K562 (cell line): Measurements from ENCODE around the gene ST8SIA4. TPM values are rescaled to one million over a fixed set of nuclear protein-coding genes. Genes with fewer than 3 reads are reported as not detected.

Experiments
- ATAC-seq: fragments of 200-7000 bp; cut with Tn5 transposase; 3 replicates; pipeline ENCODE4 v1.9.1; 2020; ENCODE audit warnings: moderate library complexity
- BruUV-seq: library from RNA; stranded (reverse); fragments of 400-500 nt; replicated peaks from 2 replicates; lab custom pipeline; 2021; lab: Mats Ljungman, UMichigan
- CTCF ChIA-PET: fragments of 300-600 bp; formaldehyde crosslinking; extraction: SDS; loops from one replicate; lab custom pipeline; 2021; ENCODE audit warnings: low intra/inter-chr PET ratio; lab: Yijun Ruan, JAX
- POLR2A ChIA-PET: fragments of 300-600, 350-650 bp; sonication (Branson Sonifier 250); formaldehyde crosslinking; extraction: SDS; loops from one replicate; lab custom pipeline; 2021; ENCODE audit warnings: antibody characterized with exemption, inconsistent platforms; lab: Yijun Ruan, JAX
- DNase-seq, 4 experiments: peaks; one replicate each; pipeline versions ENCODE4 v3.0.0 to v3.0.0-alpha.2; 2011 to 2018; ENCODE audit warnings: low spot score in 3 of 4, mixed read lengths in 3 of 4; ENCODE audit errors: extremely low read depth in 1 of 4
- FAIRE-seq: peaks from 2 replicates; lab custom pipeline; 2011; peaks lifted over from hg19 to GRCh38; lab: Jason Lieb, UNC
- H2AFZ ChIP-seq: 2 replicates; pipeline ENCODE4 v1.6.0; 2011; ENCODE audit warnings: low read depth, low read length, control low read depth, inconsistent platforms
- H3K27ac ChIP-seq: fragments of 200-600 bp; 3 replicates; pipeline ENCODE4 v1.8.0; 2011; ENCODE audit warnings: low read depth, mild to moderate bottlenecking, control low read depth, inconsistent platforms, low read length, moderate library complexity, mixed read lengths; ENCODE audit errors: extremely low read depth
- H3K27me3 ChIP-seq, 2 experiments: fragments of 300-600 bp in 1 of 2; 2 replicates in 1 of 2; 3 replicates in 1 of 2; pipeline versions ENCODE4 v1.6.0 to v1.8.0; 2011; ENCODE audit warnings: inconsistent platforms in 2 of 2, low read length in 2 of 2, mild to moderate bottlenecking in 1 of 2, mixed read lengths in 1 of 2, moderate library complexity in 1 of 2; ENCODE audit not compliant: control insufficient read depth in 2 of 2, insufficient read depth in 2 of 2
- H3K36me3 ChIP-seq: fragments of 300-600 bp; 3 replicates; pipeline ENCODE4 v1.8.0; 2011; ENCODE audit warnings: mild to moderate bottlenecking, low read length, inconsistent platforms; ENCODE audit not compliant: control insufficient read depth, insufficient read depth
- H3K4me1 ChIP-seq, 2 experiments: fragments of 200-600 bp in 1 of 2; replicated peaks in 1 of 2; 2 replicates in 1 of 2; 3 replicates in 1 of 2; pipeline versions ENCODE4 v1.5.1 to v1.8.0; 2011; ENCODE audit warnings: inconsistent platforms in 2 of 2, low read length in 2 of 2, mild to moderate bottlenecking in 1 of 2, mixed read lengths in 1 of 2, moderate library complexity in 1 of 2; ENCODE audit not compliant: control insufficient read depth in 2 of 2, insufficient read depth in 2 of 2
- H3K4me2 ChIP-seq: 2 replicates; pipeline ENCODE4 v1.6.1; 2011; ENCODE audit warnings: low read length, control low read depth, inconsistent platforms, mixed read lengths; ENCODE audit not compliant: insufficient read depth
- H3K4me3 ChIP-seq: fragments of 200-600 bp; sonication (generic), shearing (Covaris generic); 2 replicates; pipeline ENCODE4 v1.5.1; 2016; ENCODE audit warnings: control low read depth, inconsistent platforms
- H3K79me2 ChIP-seq: fragments of 200-600 bp; 3 replicates; pipeline ENCODE4 v1.8.0; 2011; ENCODE audit warnings: low read length, inconsistent platforms; ENCODE audit not compliant: control insufficient read depth, insufficient read depth
- H3K9ac ChIP-seq, 2 experiments: 2 replicates each; pipeline versions ENCODE4 v1.6.0 to v1.6.1; 2011; ENCODE audit warnings: low read depth in 2 of 2, low read length in 2 of 2, control low read depth in 1 of 2, inconsistent platforms in 1 of 2, mild to moderate bottlenecking in 1 of 2, mixed read lengths in 1 of 2; ENCODE audit not compliant: insufficient read depth in 1 of 2
- H3K9me1 ChIP-seq: one replicate; pipeline ENCODE4 v1.6.0; 2011; ENCODE audit warnings: inconsistent platforms, mild to moderate bottlenecking, low read length, moderate library complexity; ENCODE audit not compliant: control insufficient read depth, insufficient read depth
- H3K9me3 ChIP-seq: replicated peaks from 2 replicates; pipeline ENCODE4 v1.5.1; 2011; ENCODE audit warnings: low read depth, low read length, inconsistent platforms; ENCODE audit not compliant: control insufficient read depth, insufficient read depth
- H4K20me1 ChIP-seq: replicated peaks from 2 replicates; pipeline ENCODE4 v1.6.1; 2011; ENCODE audit warnings: low read length, inconsistent platforms, mixed read lengths; ENCODE audit not compliant: control insufficient read depth, insufficient read depth
- ATF7 ChIP-seq: fragments of 450-650 bp; IDR thresholded peaks from 2 replicates; pipeline ENCODE4 v1.7.1; 2014; ENCODE audit warnings: mild to moderate bottlenecking, moderate library complexity
- BMI1 ChIP-seq: fragments of 150-350 bp; IDR thresholded peaks from 2 replicates; pipeline ENCODE4 v1.6.1; 2014; ENCODE audit warnings: low read length
- HMBOX1 ChIP-seq: sonication (generic); IDR thresholded peaks from 2 replicates; pipeline ENCODE4 v1.6.1; 2016
- MEF2A ChIP-seq: IDR thresholded peaks from 2 replicates; pipeline ENCODE4 v1.6.1; 2011; ENCODE audit warnings: low read depth, mild to moderate bottlenecking, low read length, moderate library complexity; ENCODE audit not compliant: control insufficient read depth
- POLR3A ChIP-seq: IDR thresholded peaks from 2 replicates; pipeline ENCODE4 v1.6.1; 2011; ENCODE audit warnings: borderline replicate concordance, mild to moderate bottlenecking, moderate library complexity; ENCODE audit not compliant: insufficient read length, insufficient read depth; ENCODE audit errors: extremely low read depth
- RFX1 ChIP-seq: fragments of 450-650 bp; IDR thresholded peaks from 2 replicates; pipeline ENCODE4 v1.6.1; 2016; ENCODE audit warnings: mild to moderate bottlenecking, moderate library complexity
- ZKSCAN8 ChIP-seq: fragments of 200-800 bp; sonication (Bioruptor generic); IDR thresholded peaks from 2 replicates; pipeline ENCODE4 v1.6.1; 2016; ENCODE audit warnings: missing genetic modification characterization, missing compliant biosample characterization
- ZNF134 ChIP-seq: fragments of 250-450 bp; sonication (Bioruptor Pico); conservative IDR thresholded peaks from 2 replicates; pipeline ENCODE4 v1.4.0; 2020
- ZNF785 ChIP-seq: fragments of 250-450 bp; sonication (Bioruptor Pico); IDR thresholded peaks from 2 replicates; pipeline ENCODE4 v1.4.0; 2020; ENCODE audit warnings: mild to moderate bottlenecking
- ZSCAN29 ChIP-seq: fragments of 450-650 bp; IDR thresholded peaks from 2 replicates; pipeline ENCODE4 v1.6.1; 2017
- WGBS: fragments of 100-300 bp; shearing (Covaris generic); methylation state at CpG from one replicate; pipeline ENCODE4 v1.1.6; 2016; ENCODE audit warnings: low coverage, mixed read lengths; ENCODE audit not compliant: insufficient coverage; ENCODE audit errors: missing lambda C conversion rate; 5-methylcytosine and 5-hydroxymethylcytosine counted together
- in situ Hi-C: fragments of 300-500 bp; cut with MboI; formaldehyde crosslinking; loops from 4 replicates; pipeline ENCODE4 v1.15.0; 2018; ENCODE audit warnings: inconsistent platforms, mixed read lengths
- intact Hi-C: fragments of 100-400 bp; cut with micrococcal nuclease; formaldehyde crosslinking; loops from 2 replicates; pipeline ENCODE4 v1.14.2; 2022
- polyA plus RNA-seq, 8 experiments: library from polyadenylated mRNA; depleted of rRNA in 4 of 8; stranded (reverse) in 5 of 8; unstranded in 3 of 8; fragments of >200 nt; fragmentation: Nextera tagmentation in 2 of 8; fragmentation: Illumina TruSeq in 1 of 8; extraction: Ambion mirVana in 2 of 8; extraction: Trizol in 1 of 8; gene quantifications; 2 replicates each; pipeline versions ENCODE4 v1.2.1 to v1.2.3, GENCODE V29; 2011 to 2014; ENCODE audit warnings: inconsistent platforms in 1 of 8, missing spikeins in 1 of 8
- total RNA-seq, 7 experiments: library from RNA; depleted of rRNA in 6 of 7; stranded (reverse); fragments of >200 nt in 6 of 7; fragmentation: Illumina TruSeq in 2 of 7; extraction: Trizol in 2 of 7; gene quantifications; 2 replicates each; pipeline versions ENCODE4 v1.2.1 to v1.2.3, GENCODE V29; 2011 to 2021; ENCODE audit warnings: low replicate concordance in 1 of 7

Gene ST8SIA4
- total and polyA plus RNA-seq, 9 of the 15 experiments (the other 6 are each of a cell fraction or from before 2014, with no cell fraction given): 0.22 to 2.0 (median 0.54) TPM

GRCh38 chr5:100913298-100913697 is 10.2 kb upstream of the ST8SIA4 start:
- ChIA-PET POLR2A (interaction anchor here (0.6 kb wide), 1 partner anchor 12 kb away, joined by 3 read pairs; no protein-coding TSS in a partner anchor), CTCF (no interaction called here)
- intact Hi-C loops (no loop called here), in situ Hi-C loops (no loop called here)
- H3K79me2 ChIP-seq: no peaks in the 10 kb centered on the region
- H3K36me3 ChIP-seq: no peaks in the 10 kb centered on the region
- no TSS peak for BruUV-seq
- peak; percentile 17; the same call in 1 of the 2 replicates for TF ChIP-seq RFX1
- no peak for TF ChIP-seq HMBOX1
- no peak for TF ChIP-seq ZSCAN29
- no peak for DNase-seq
- no peaks in the 10 kb centered on the region for H4K20me1 ChIP-seq
- no peak overlapping the region for H3K4me2 ChIP-seq
- no peaks in the 10 kb centered on the region for H3K4me1 ChIP-seq
- FAIRE-seq: no peak
- no peak overlapping the region for H3K27ac ChIP-seq
- no peaks in the 10 kb centered on the region for H3K9me1 ChIP-seq
- 27% methylated on average over 2 of the region's 2 CpGs for WGBS
- H3K27me3 ChIP-seq: no peaks in the 10 kb centered on the region
- H3K4me3 ChIP-seq: no peak overlapping the region
- H2AFZ ChIP-seq: no peak overlapping the region
- no peaks in the 10 kb centered on the region for H3K9me3 ChIP-seq
- no peak for ATAC-seq
- H3K9ac ChIP-seq: no peak overlapping the region

- Histone ChIP-seq H4K20me1 (no peaks in the 10 kb centered on the region), H3K4me1 (no peaks in the 10 kb centered on the region), H3K79me2 (no peaks in the 10 kb centered on the region), H3K9me1 (no peaks in the 10 kb centered on the region), H3K4me3 (no peak overlapping the region), H3K9me3 (no peaks in the 10 kb centered on the region; the same call in 1 of the 2 replicates), H3K27me3 (no peaks in the 10 kb centered on the region), H3K4me2 (no peak overlapping the region), H3K36me3 (no peaks in the 10 kb centered on the region), H3K9ac (no peak overlapping the region), H3K27ac (no peak overlapping the region), H2AFZ (no peak overlapping the region)
- WGBS: 26% methylated on average over 4 of the region's 4 CpGs
- TF ChIP-seq ZKSCAN8 (CRISPR knock-in tag) (no peak), ZNF785 (CRISPR knock-in tag) (no peak), BMI1 (no peak), MEF2A (no peak), ZNF134 (CRISPR knock-in tag) (peak; percentile 79), ATF7 (no peak), POLR3A (no peak)
- ATAC-seq: no peak
- no peak for DNase-seq
- ChIA-PET POLR2A (interaction anchor here (0.8 kb wide), 1 partner anchor 10 kb away, joined by 5 read pairs; no protein-coding TSS in a partner anchor), CTCF (no interaction called here)
- intact Hi-C loops (loop anchor here (10.0 kb wide), 1 partner anchor 294 kb away; no protein-coding TSS in a partner anchor), in situ Hi-C loops (no loop called here)
- FAIRE-seq: no peak
- no TSS peak for BruUV-seq
Measured at GRCh38 chr5:100909034-100909433, 6.0 kb upstream of the ST8SIA4 start.
